ENCODE results near the gene NAP1L1. TPM values are rescaled to one million over a fixed set of nuclear protein-coding genes. Genes with fewer than 3 reads are reported as not detected.

The NAP1L1 gene
- total RNA-seq, 1 donor from 2014 or later: 1,539 TPM

DNA sequence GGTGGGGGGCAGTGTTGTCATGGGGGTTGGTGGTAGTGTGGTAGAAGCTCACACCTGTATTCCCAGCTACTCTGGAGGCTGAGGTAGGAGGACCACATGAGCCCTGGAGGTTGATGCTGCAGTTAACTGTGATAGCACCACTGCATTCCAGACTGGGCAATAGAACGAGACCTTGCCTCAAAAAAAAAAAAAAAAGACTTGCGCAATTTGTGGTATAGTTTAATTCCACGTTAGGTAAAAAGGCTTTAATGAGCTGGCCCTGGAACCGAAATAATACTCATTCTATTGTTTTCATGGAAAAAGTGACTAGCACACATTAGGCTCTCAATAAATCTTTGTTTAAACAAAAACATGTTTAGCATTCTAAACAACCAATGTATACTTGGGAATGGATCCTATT lies 25.4 kb upstream of the NAP1L1 start:
- Mint-ChIP-seq H3K4me3 (no peak overlapping the region), H3K36me3 (no peaks in the 10 kb centered on the region), H3K9me3 (no peaks in the 10 kb centered on the region), H3K27ac (no peak overlapping the region), H3K27me3 (ENCODE audit: insufficient read depth, low read depth) (peaks cover 2% of the 10 kb centered on the region), H3K4me1 (no peaks in the 10 kb centered on the region)
- no peak for DNase-seq (ENCODE audit: low spot score)
- Histone ChIP-seq H3K4me3 (no peak overlapping the region), H3K36me3 (no peaks in the 10 kb centered on the region), H3K79me2 (ENCODE audit: low read depth) (no peaks in the 10 kb centered on the region), H3K4me1 (no peaks in the 10 kb centered on the region), H3K9ac (no peak overlapping the region), H2AFZ (replicated peaks) (no peak overlapping the region), H3K4me2 (no peak overlapping the region), H3K9me3 (ENCODE audit: low read depth) (no peaks in the 10 kb centered on the region), H3K27ac (no peak overlapping the region), H4K20me1 (ENCODE audit: low read depth) (no peaks in the 10 kb centered on the region), H3K27me3 (no peaks in the 10 kb centered on the region), H3F3A (ENCODE audit: low read depth) (no peaks in the 10 kb centered on the region)
- TF ChIP-seq EZH2 (IDR thresholded peaks at IDR 0.05) (no peak), EZH2phosphoT487 (IDR thresholded peaks at IDR 0.05) (no peak)
- TF ChIP-seq, protein P1, sequence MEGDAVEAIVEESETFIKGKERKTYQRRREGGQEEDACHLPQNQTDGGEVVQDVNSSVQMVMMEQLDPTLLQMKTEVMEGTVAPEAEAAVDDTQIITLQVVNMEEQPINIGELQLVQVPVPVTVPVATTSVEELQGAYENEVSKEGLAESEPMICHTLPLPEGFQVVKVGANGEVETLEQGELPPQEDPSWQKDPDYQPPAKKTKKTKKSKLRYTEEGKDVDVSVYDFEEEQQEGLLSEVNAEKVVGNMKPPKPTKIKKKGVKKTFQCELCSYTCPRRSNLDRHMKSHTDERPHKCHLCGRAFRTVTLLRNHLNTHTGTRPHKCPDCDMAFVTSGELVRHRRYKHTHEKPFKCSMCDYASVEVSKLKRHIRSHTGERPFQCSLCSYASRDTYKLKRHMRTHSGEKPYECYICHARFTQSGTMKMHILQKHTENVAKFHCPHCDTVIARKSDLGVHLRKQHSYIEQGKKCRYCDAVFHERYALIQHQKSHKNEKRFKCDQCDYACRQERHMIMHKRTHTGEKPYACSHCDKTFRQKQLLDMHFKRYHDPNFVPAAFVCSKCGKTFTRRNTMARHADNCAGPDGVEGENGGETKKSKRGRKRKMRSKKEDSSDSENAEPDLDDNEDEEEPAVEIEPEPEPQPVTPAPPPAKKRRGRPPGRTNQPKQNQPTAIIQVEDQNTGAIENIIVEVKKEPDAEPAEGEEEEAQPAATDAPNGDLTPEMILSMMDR (IDR thresholded peaks at IDR 0.05): no peak

DNA sequence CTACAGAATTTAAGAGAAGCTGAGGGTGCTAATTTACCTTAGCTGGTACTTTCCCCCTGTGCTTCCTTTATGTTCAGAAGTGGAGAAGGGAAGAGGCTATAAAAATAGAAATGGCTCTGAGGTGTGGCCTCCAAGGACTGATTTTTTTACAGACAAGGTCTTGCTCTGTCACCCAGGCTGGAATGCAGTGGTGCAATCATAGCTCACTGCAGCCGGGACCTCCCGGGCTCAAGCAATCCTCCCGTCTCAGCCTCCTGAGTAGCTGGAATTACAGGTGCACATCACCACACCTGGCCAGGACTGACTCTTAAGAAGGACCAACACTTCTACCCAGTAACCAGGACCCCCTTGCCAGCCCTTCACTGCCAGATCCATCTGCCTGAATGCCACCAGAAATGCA lies 23.9 kb upstream of the NAP1L1 start:
- Mint-ChIP-seq H3K4me3 (no peak overlapping the region), H3K27ac (no peak overlapping the region), H3K27me3 (ENCODE audit: insufficient read depth, low read depth) (peaks cover 2% of the 10 kb centered on the region), H3K9me3 (no peaks in the 10 kb centered on the region), H3K4me1 (no peaks in the 10 kb centered on the region), H3K36me3 (no peaks in the 10 kb centered on the region)
- H3K4me3 ChIP-seq: no peak overlapping the region
- H3K4me2 ChIP-seq: no peak overlapping the region
- no peak for DNase-seq (ENCODE audit: low spot score)
- no peaks in the 10 kb centered on the region for H3K36me3 ChIP-seq
- no peak overlapping the region for H2AFZ ChIP-seq (replicated peaks)
- H3F3A ChIP-seq (ENCODE audit: low read depth): no peaks in the 10 kb centered on the region
- H3K27me3 ChIP-seq: no peaks in the 10 kb centered on the region
- H3K4me1 ChIP-seq: no peaks in the 10 kb centered on the region
- no peak overlapping the region for H3K9ac ChIP-seq
- H3K9me3 ChIP-seq (ENCODE audit: low read depth): no peaks in the 10 kb centered on the region
- TF ChIP-seq, protein P1 (IDR thresholded peaks at IDR 0.05): no peak
- TF ChIP-seq EZH2phosphoT487 (IDR thresholded peaks at IDR 0.05) (no peak), EZH2 (IDR thresholded peaks at IDR 0.05) (no peak)
- H4K20me1 ChIP-seq (ENCODE audit: low read depth): no peaks in the 10 kb centered on the region
- H3K27ac ChIP-seq: no peak overlapping the region
- H3K79me2 ChIP-seq (ENCODE audit: low read depth): no peaks in the 10 kb centered on the region

DNA sequence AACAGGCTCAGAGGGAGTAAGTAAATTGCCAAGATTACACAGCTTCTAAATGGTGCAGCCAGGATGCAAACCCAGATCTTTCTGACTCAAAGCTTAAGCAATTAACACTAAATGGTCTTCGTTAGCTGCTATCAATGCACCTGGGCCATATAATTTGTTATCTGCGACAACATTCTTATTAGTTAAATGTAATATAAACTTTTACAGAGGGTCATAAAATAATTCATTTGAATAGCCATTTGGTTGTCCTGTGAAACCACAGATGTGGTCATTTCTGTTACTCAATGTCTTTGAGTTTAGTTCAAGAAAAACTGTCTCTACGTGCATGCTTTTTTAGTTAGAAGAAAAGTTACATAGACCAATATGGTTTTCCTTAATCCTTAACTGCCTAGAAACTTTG lies 22.1 kb upstream of the NAP1L1 start:
- Mint-ChIP-seq H3K9me3 (no peaks in the 10 kb centered on the region), H3K36me3 (no peaks in the 10 kb centered on the region), H3K27ac (no peak overlapping the region), H3K4me1 (peaks cover 5% of the 10 kb centered on the region), H3K4me3 (no peak overlapping the region), H3K27me3 (ENCODE audit: insufficient read depth, low read depth) (no peaks in the 10 kb centered on the region)
- H3K79me2 ChIP-seq (ENCODE audit: low read depth): no peaks in the 10 kb centered on the region
- H2AFZ ChIP-seq (replicated peaks): no peak overlapping the region
- no peak overlapping the region for H3K4me3 ChIP-seq
- H3K27me3 ChIP-seq: no peaks in the 10 kb centered on the region
- H3K36me3 ChIP-seq: no peaks in the 10 kb centered on the region
- H3F3A ChIP-seq (ENCODE audit: low read depth): no peaks in the 10 kb centered on the region
- TF ChIP-seq, protein P1 (IDR thresholded peaks at IDR 0.05): no peak
- no peak for TF ChIP-seq EZH2phosphoT487 (IDR thresholded peaks at IDR 0.05)
- no peak for TF ChIP-seq EZH2 (IDR thresholded peaks at IDR 0.05)
- H3K4me2 ChIP-seq: no peak overlapping the region
- no peaks in the 10 kb centered on the region for H3K4me1 ChIP-seq
- H4K20me1 ChIP-seq (ENCODE audit: low read depth): no peaks in the 10 kb centered on the region
- no peak for DNase-seq (ENCODE audit: low spot score)
- H3K27ac ChIP-seq: no peak overlapping the region
- H3K9ac ChIP-seq: no peak overlapping the region
- H3K9me3 ChIP-seq (ENCODE audit: low read depth): no peaks in the 10 kb centered on the region
